GM23338 (cell line): ENCODE results near the gene DUSP15. TPM values are rescaled to one million over a fixed set of nuclear protein-coding genes. Genes with fewer than 3 reads are reported as not detected.

Experiments used
- ATAC-seq: fragments of 200-7000 bp; cut with Tn5 transposase; 3 replicates; pipeline ENCODE4 v1.9.1; 2020
- DNase-seq: peaks from one replicate; pipeline ENCODE4 v3.0.0-alpha.2; 2015; ENCODE audit warnings: low spot score
- H2AFZ ChIP-seq: fragments of 200-600 bp; sonication (generic); 2 replicates; pipeline ENCODE4 v1.8.0; 2016; ENCODE audit warnings: antibody characterized with exemption, mild to moderate bottlenecking, moderate library complexity
- H3F3A ChIP-seq: fragments of 200-600 bp; sonication (generic); replicated peaks from 2 replicates; pipeline ENCODE4 v1.8.0; 2017; ENCODE audit warnings: antibody characterized with exemption, mixed run types, low read depth
- H3K27ac ChIP-seq: fragments of 200-600 bp; sonication (generic); 2 replicates; pipeline ENCODE4 v1.6.1; 2016; ENCODE audit warnings: low read depth
- H3K27me3 ChIP-seq: fragments of 200-600 bp; sonication (generic); 2 replicates; pipeline ENCODE4 v1.8.0; 2016; ENCODE audit warnings: mild to moderate bottlenecking, mixed run types, moderate library complexity; ENCODE audit not compliant: insufficient read depth
- H3K36me3 ChIP-seq: fragments of 200-600 bp; sonication (generic); 2 replicates; pipeline ENCODE4 v1.8.0; 2016; ENCODE audit warnings: mild to moderate bottlenecking; ENCODE audit not compliant: insufficient read depth
- H3K4me1 ChIP-seq: fragments of 200-600 bp; sonication (generic); 2 replicates; pipeline ENCODE4 v1.8.0; 2016; ENCODE audit warnings: mild to moderate bottlenecking, moderate library complexity; ENCODE audit not compliant: insufficient read depth
- H3K4me2 ChIP-seq: fragments of 200-600 bp; sonication (generic); 2 replicates; pipeline ENCODE4 v1.7.1; 2017; ENCODE audit warnings: mixed run types
- H3K4me3 ChIP-seq: fragments of 200-600 bp; sonication (generic); 2 replicates; pipeline ENCODE4 v1.6.1; 2016; ENCODE audit warnings: mixed run types
- H3K79me2 ChIP-seq: fragments of 200-600 bp; sonication (generic); replicated peaks from 2 replicates; pipeline ENCODE4 v1.8.0; 2017; ENCODE audit warnings: mild to moderate bottlenecking; ENCODE audit not compliant: insufficient read depth
- H3K9me2 ChIP-seq: fragments of 200-600 bp; sonication (generic); 2 replicates; pipeline ENCODE4 v1.8.0; 2017; ENCODE audit not compliant: insufficient read depth
- H4K20me1 ChIP-seq: fragments of 200-600 bp; sonication (generic); replicated peaks from 2 replicates; pipeline ENCODE4 v1.8.0; 2017; ENCODE audit warnings: mild to moderate bottlenecking; ENCODE audit not compliant: insufficient read depth
- H3K27ac Mint-ChIP-seq: 2 replicates; pipeline ENCODE4 v1.8.0; 2020; ENCODE audit warnings: inconsistent platforms, mild to moderate bottlenecking, moderate library complexity, mixed read lengths
- H3K27me3 Mint-ChIP-seq: 3 replicates; pipeline ENCODE4 v1.8.0; 2022; ENCODE audit warnings: low read depth, mild to moderate bottlenecking, moderate library complexity, mixed read lengths, inconsistent platforms; ENCODE audit not compliant: insufficient read depth, poor library complexity
- H3K36me3 Mint-ChIP-seq: 3 replicates; pipeline ENCODE4 v1.8.0; 2021; ENCODE audit warnings: low read depth, mild to moderate bottlenecking, inconsistent platforms, moderate library complexity, mixed read lengths
- H3K4me1 Mint-ChIP-seq: 3 replicates; pipeline ENCODE4 v1.8.0; 2020; ENCODE audit warnings: mild to moderate bottlenecking, inconsistent platforms, mixed read lengths
- H3K4me3 Mint-ChIP-seq: 3 replicates; pipeline ENCODE4 v1.8.0; 2021; ENCODE audit warnings: moderate library complexity, mild to moderate bottlenecking, inconsistent platforms, mixed read lengths
- H3K9me3 Mint-ChIP-seq: 3 replicates; pipeline ENCODE4 v1.8.0; 2020; ENCODE audit warnings: moderate library complexity, mild to moderate bottlenecking, inconsistent platforms, mixed read lengths
- CREB1 ChIP-seq: fragments of 250-450 bp; sonication (Bioruptor Pico); IDR thresholded peaks from 2 replicates; pipeline ENCODE4 v1.5.0; 2020; ENCODE audit warnings: low read depth, mild to moderate bottlenecking, moderate library complexity
- EZH2 ChIP-seq: fragments of 200-600 bp; sonication (generic); IDR thresholded peaks from one replicate; pipeline ENCODE4 v1.8.0; 2017; ENCODE audit warnings: antibody characterized with exemption, mild to moderate bottlenecking, low read depth; ENCODE audit not compliant: unreplicated experiment
- NANOG ChIP-seq: IDR thresholded peaks from 2 replicates; pipeline ENCODE4 v1.6.1; 2016; ENCODE audit warnings: antibody characterized with exemption, borderline replicate concordance
- POLR2AphosphoS5 ChIP-seq: IDR thresholded peaks from 2 replicates; pipeline ENCODE4 v1.6.1; 2016; ENCODE audit warnings: antibody characterized with exemption, low read depth
- polyA plus RNA-seq: library from polyadenylated mRNA; unstranded; fragments of >200 nt; fragmentation: Nextera tagmentation; extraction: Ambion mirVana; gene quantifications from 2 replicates; pipeline ENCODE4 v1.2.1, GENCODE V29; 2016
- total RNA-seq: library from RNA; depleted of rRNA; stranded (reverse); fragments of >200 nt; shearing (Covaris generic); gene quantifications from 2 replicates; pipeline ENCODE4 v1.2.3, GENCODE V29; 2014
- TF ChIP-seq, protein P1 (sequence below): fragments of 250-450 bp; sonication (Bioruptor Pico); IDR thresholded peaks from 2 replicates; pipeline ENCODE4 v1.5.0; 2020; ENCODE audit warnings: mild to moderate bottlenecking, moderate library complexity

Gene DUSP15
- total and polyA plus RNA-seq, 2 experiments from 2014 or later: 0.61 to 2.8 TPM

DNA sequence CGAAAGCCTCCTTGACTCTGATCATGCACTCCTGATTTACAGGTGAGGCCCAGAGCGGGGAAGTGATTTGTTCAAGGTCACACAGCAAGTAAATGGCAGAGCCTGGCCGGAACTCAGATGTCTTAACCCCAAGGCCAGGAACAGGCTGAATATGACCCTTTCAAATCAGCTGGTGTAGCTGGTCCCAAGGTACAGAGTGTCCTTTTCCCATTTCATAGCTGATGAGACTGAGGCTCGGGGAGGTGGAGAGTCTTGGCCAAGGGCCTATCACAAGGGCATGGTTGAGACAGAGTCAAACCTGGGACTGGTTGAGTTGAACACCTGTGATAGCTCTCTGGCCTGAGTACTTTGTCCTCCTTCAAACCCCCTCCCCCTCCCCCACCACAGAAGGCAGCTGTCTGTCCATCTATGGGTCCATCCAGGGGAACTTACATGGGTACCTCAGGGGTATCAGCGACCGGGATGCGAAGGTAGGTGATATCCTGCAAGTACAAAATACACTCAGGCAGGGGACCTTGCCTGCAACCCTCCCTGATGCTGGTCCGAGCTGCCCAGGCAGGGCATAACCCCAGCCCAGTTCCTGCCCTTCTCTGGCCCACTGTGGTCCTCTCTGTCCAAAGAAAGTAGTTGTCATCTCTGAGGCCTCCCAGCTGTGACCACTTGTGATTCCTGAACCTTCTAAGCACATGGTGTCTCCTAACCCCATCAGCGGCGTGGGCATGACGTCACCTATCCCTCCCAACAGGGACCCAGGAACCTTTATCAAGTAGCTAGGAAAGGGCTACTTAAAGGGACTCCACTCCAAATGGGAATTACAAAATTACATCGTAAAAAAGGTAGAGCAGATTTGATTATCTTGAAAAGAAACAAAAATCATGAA lies 5.6 kb downstream of the DUSP15 start:
- peaks cover 31% of the 10 kb centered on the region; the same call in 1 of the 2 replicates for H3K4me1 ChIP-seq
- DNase-seq (no peak), ATAC-seq (no peak)
- no peaks in the 10 kb centered on the region for H3K36me3 ChIP-seq
- no peaks in the 10 kb centered on the region for H3K9me2 ChIP-seq
- H3K4me2 ChIP-seq: no peak overlapping the region
- no peak overlapping the region for H3K4me3 ChIP-seq
- H2AFZ ChIP-seq: no peak overlapping the region
- Mint-ChIP-seq H3K27ac (no peak overlapping the region), H3K36me3 (no peaks in the 10 kb centered on the region; the same call in 2 of the 3 replicates), H3K27me3 (peaks cover 39% of the 10 kb centered on the region), H3K4me3 (no peak overlapping the region; the same call in 2 of the 3 replicates), H3K4me1 (peaks cover 15% of the 10 kb centered on the region; the same call in 2 of the 3 replicates), H3K9me3 (peaks cover 49% of the 10 kb centered on the region)
- H3K79me2 ChIP-seq: no peaks in the 10 kb centered on the region
- peaks cover 58% of the 10 kb centered on the region for H3K27me3 ChIP-seq
- H4K20me1 ChIP-seq: no peaks in the 10 kb centered on the region; the same call in 1 of the 2 replicates
- TF ChIP-seq CREB1 (CRISPR knock-in tag) (no peak), NANOG (no peak), EZH2 (no peak), POLR2AphosphoS5 (no peak)
- TF ChIP-seq, protein P1, sequence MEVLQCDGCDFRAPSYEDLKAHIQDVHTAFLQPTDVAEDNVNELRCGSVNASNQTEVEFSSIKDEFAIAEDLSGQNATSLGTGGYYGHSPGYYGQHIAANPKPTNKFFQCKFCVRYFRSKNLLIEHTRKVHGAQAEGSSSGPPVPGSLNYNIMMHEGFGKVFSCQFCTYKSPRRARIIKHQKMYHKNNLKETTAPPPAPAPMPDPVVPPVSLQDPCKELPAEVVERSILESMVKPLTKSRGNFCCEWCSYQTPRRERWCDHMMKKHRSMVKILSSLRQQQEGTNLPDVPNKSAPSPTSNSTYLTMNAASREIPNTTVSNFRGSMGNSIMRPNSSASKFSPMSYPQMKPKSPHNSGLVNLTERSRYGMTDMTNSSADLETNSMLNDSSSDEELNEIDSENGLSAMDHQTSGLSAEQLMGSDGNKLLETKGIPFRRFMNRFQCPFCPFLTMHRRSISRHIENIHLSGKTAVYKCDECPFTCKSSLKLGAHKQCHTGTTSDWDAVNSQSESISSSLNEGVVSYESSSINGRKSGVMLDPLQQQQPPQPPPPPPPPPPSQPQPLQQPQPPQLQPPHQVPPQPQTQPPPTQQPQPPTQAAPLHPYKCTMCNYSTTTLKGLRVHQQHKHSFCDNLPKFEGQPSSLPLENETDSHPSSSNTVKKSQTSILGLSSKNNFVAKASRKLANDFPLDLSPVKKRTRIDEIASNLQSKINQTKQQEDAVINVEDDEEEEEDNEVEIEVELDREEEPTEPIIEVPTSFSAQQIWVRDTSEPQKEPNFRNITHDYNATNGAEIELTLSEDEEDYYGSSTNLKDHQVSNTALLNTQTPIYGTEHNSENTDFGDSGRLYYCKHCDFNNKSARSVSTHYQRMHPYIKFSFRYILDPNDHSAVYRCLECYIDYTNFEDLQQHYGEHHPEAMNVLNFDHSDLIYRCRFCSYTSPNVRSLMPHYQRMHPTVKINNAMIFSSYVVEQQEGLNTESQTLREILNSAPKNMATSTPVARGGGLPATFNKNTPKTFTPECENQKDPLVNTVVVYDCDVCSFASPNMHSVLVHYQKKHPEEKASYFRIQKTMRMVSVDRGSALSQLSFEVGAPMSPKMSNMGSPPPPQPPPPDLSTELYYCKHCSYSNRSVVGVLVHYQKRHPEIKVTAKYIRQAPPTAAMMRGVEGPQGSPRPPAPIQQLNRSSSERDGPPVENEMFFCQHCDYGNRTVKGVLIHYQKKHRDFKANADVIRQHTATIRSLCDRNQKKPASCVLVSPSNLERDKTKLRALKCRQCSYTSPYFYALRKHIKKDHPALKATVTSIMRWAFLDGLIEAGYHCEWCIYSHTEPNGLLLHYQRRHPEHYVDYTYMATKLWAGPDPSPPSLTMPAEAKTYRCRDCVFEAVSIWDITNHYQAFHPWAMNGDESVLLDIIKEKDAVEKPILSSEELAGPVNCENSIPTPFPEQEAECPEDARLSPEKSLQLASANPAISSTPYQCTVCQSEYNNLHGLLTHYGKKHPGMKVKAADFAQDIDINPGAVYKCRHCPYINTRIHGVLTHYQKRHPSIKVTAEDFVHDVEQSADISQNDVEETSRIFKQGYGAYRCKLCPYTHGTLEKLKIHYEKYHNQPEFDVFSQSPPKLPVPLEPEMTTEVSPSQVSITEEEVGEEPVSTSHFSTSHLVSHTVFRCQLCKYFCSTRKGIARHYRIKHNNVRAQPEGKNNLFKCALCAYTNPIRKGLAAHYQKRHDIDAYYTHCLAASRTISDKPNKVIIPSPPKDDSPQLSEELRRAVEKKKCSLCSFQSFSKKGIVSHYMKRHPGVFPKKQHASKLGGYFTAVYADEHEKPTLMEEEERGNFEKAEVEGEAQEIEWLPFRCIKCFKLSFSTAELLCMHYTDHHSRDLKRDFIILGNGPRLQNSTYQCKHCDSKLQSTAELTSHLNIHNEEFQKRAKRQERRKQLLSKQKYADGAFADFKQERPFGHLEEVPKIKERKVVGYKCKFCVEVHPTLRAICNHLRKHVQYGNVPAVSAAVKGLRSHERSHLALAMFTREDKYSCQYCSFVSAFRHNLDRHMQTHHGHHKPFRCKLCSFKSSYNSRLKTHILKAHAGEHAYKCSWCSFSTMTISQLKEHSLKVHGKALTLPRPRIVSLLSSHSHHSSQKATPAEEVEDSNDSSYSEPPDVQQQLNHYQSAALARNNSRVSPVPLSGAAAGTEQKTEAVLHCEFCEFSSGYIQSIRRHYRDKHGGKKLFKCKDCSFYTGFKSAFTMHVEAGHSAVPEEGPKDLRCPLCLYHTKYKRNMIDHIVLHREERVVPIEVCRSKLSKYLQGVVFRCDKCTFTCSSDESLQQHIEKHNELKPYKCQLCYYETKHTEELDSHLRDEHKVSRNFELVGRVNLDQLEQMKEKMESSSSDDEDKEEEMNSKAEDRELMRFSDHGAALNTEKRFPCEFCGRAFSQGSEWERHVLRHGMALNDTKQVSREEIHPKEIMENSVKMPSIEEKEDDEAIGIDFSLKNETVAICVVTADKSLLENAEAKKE (CRISPR knock-in tag): no peak
- no peak overlapping the region for H3K27ac ChIP-seq
- peaks cover 28% of the 10 kb centered on the region for H3F3A ChIP-seq
